ENCODE data around the gene NDUFS5.

DNA sequence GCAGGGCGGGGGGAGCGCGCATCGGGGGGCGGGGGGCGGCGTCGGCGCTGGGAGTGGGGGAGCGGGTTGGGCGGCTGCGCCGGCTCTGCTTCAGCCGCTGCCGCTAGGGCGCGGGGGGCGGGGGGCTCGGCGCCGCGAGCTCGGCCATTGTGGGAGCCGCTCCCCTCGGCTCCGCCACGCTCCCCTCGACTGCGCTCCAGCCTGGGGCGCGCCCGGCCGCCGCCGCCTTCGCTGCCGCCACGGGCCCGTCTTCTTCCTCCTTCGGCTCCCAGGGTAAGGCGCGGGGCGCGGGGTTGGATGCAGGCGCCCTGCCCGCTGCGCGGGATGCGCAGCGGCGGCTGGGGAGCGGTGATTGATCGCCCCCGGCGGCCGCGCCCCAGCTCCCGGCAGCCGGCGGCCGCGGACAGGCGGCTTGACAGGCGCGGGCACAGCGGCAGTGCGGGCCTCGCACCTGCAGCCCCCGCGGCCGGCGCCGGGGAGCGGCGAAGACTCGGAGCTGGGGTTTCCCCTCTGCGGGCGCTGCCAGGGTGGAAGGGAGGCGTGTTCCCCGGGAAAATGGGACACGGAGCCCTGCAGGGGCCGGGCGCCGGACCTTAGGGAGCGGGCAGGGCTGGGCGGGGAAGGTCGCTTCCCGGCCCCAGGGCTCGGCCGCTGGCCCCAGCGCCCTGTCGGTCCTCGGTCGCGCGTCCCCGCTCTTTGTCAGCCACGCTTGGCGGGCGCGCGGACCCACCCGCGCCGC lies 55.3 kb downstream of the NDUFS5 start:
- TF ChIP-seq L3MBTL2 (conservative IDR thresholded peaks at IDR 0.05) (no peak), NFRKB (IDR thresholded peaks at IDR 0.05) (no peak), FOXM1 (IDR thresholded peaks at IDR 0.05; ENCODE audit: borderline replicate concordance) (no peak), ELF4 (IDR thresholded peaks at IDR 0.05) (no peak), SP1 (IDR thresholded peaks at IDR 0.05) (no peak), FOXA1 (IDR thresholded peaks at IDR 0.05) (no peak)

Measured in HEK293T (cell line).